Measurements from ENCODE around the gene SEMA3D.

The SEMA3D gene

DNA sequence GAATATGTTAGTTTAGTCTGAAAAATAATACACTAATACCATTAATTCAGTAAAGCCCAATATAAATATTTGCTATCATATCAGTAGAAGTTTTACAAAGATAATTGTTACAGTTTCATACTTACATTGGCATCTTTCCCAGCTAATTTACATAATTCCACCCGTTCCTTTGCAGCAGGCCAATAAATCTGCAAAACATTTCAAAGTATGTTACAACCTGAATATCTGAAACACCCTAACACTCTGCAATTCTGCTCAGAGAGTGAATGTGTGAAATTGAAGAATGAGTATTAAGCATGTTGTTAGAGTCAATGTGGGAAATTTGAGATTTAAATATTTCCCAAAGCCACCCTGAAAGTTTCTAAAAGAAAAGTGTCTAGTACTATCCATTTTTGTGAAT lies 105.5 kb downstream of the SEMA3D start:
- DNase-seq (ENCODE audit: low read depth in 4 of 4, low spot score in 1 of 4), result no peak

DNA sequence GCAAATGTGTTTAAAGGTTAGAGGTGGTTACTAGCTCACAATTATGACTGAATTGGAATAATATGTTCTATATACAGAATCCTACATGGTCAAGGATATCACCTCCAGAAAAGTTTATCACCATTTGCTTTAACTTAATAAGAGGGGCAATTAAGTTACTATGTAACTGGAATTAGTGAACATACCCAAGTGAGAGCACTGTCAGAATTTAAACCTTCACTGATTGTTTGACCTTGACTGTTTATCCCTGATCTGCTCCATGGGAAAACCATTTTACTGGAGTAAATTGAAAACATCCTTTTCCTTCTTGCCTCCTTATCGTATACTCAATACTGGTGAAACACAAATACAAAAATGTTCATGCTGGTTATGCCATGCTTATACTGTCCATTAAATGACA lies 107.4 kb downstream of the SEMA3D start:
- DNase-seq (ENCODE audit: low read depth in 4 of 4, low spot score in 1 of 4), result no peak

GRCh38 chr7:85078181-85078580 lies 108.7 kb downstream of the SEMA3D start:
- no peak for DNase-seq (ENCODE audit: low read depth in 4 of 4, low spot score in 1 of 4)

DNA sequence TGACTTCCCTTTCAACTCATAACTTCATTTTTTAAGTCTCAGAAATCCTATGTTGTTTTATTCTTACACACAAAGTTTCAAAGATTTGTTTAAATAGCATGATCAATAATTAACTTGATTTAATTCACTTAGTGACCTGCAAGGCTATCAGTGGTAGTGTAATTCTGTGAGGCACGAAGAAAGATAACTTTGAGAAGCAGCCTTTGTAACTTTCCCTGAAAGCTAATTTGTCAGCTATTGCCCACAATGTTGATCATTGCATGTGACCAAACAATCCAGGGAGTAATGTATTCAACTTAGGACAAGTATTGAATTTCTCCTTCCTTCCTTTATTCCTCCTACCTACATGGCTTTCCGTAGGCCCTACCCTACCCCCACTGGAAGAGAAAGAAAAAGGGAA lies 111.0 kb downstream of the SEMA3D start:
- no peak for DNase-seq (ENCODE audit: low read depth in 4 of 4, low spot score in 1 of 4)

DNA sequence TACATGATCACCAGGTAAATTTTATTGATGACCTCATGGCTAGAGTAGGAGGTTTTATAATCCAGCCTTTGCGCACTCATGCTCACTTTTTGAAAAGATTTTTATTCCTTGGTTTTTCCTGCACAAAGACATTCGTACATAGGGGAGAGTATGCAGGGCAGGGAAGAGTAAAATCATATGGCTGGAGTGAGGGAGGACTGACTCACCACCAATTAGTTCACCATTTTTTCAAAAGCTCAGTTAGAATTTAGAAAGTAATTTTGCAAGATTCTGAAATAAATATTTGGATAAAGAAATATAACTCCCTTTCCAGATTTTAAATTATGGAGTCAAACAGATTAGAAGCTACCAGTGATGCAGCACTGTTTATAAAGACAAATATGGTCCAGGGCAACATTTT lies 111.9 kb downstream of the SEMA3D start:
- DNase-seq (ENCODE audit: low read depth in 4 of 4, low spot score in 1 of 4), result no peak

- DNase-seq (ENCODE audit: low read depth in 4 of 4, low spot score in 1 of 4), result no peak
Measured at GRCh38 chr7:85074016-85074415, 112.8 kb downstream of the SEMA3D start.

DNA sequence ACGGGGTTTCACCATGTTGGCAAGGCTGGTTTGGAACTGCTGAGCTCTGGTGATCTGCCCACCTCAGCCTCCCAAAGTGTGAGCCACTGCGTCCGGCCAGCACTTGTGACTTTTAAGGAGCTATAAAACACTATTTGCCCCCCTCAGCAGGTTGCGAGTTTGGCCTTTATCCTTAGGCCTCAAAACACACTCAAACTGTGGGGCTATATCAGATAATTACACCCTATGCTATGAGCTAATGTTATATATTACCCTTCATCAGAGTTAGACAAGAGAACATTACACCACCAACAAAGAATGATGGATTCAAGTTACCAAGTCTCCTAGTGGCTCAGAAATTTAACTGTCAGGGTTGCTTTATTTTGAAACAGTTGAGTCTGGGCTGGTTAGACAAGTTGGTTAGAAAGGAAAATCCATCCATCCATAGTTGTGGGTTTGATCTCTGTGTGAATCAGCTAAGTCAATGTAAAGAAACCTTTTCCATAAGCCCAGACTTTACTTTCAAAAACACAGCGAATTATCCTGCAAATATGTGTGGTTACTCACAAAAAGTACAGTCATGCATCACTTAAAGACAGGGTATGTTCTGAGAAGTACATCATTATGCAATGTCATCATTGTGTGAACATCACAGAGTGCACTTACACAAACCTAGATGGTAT lies 115.8 kb downstream of the SEMA3D start:
- no peak for DNase-seq (ENCODE audit: low read depth in 4 of 4, low spot score in 1 of 4)

GRCh38 chr7:85068799-85069198 lies 118.1 kb downstream of the SEMA3D start:
- no peak for DNase-seq (ENCODE audit: low read depth in 4 of 4, low spot score in 1 of 4)

DNA sequence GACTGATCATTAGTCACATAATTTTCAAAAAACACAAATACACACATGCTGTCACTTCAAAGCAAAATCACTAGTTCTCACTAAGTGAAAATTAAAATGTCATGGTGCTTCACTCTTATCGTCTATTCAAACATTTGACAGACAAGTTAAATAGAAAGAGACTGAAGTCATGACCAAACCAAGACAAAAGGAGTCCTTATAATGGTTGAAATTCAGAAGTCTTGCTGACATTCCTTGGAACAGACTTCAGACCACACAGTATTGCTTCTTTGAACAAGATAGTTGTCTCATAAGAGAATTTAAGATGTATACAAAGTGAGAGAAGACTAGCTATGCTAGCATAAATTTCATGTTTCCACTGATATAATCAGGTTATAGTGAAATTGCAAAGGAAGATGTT lies 119.5 kb downstream of the SEMA3D start:
- DNase-seq (ENCODE audit: low read depth in 4 of 4, low spot score in 1 of 4), result no peak

DNA sequence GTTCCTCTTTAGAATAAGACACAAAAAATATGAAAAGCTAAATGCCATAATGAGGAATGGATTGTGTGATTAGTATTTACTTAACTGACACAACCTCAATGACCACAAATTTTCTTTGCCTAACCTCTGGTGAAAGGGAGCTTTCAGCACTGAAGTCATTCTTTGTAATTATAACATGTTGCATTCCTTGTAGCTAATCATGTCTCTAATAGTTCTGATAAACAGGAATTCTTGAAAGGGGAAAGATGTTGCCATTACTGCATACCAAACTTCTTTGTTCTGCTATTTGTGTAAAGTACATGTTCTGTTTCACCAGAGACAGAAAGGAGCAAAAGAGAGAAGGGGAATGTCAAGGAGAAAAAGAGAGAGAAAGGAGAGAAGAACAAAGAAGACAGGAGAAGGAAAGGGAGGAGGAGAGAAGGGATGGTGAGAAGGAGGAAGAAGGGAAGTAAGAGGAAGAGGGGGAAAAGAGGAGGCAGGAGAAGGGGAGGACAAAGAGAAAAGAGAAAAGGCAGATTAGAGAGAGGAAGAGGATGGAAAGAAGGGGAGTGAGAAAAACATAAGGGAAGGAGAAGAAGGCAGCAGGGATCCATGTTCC lies 120.9 kb downstream of the SEMA3D start:
- no peak for DNase-seq (ENCODE audit: low read depth in 4 of 4, low spot score in 1 of 4)

DNA sequence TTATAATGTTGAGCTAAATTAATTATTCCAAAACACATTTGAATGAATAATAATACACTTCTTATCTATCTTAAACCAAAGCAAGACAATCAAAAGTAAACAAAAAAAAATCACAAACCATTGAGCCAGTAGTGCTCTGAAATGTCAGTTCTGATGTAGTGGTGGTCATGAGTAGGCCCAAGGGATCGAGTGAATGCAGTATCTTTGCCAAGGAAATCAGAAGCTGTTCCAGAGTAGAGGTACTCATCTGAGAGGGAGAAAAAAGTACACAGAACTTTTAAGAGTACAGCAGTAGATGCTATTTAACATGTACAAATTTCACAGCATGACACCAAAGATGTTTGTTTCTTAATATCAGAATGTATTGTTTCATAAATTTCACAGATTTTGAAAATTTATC lies 121.5 kb downstream of the SEMA3D start:
- no peak for DNase-seq (ENCODE audit: low read depth in 4 of 4, low spot score in 1 of 4)

DNA sequence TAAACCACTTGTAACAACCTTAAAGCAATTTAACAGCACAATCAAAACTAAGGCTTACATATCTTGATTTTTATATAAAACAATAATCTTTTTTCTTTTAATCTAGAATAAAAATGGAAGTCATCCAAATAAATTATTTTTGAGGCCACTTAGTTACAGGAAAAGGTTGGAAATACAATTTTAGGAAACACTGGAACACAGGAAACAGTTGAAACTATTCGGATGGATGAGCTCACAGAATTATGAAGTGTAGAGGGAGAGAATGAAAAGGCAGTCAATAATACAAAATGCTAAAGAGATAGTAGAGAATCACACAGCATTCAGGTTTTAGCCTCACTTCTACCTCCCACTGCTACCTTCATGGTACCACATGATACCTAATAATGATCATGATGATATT lies 124.2 kb downstream of the SEMA3D start:
- no peak for DNase-seq (ENCODE audit: low read depth in 4 of 4, low spot score in 1 of 4)

GRCh38 chr7:85061456-85061855 lies 125.4 kb downstream of the SEMA3D start:
- no peak for DNase-seq (ENCODE audit: low read depth in 4 of 4, low spot score in 1 of 4)

GRCh38 chr7:85060696-85061095 lies 126.2 kb downstream of the SEMA3D start:
- DNase-seq (ENCODE audit: low read depth in 4 of 4, low spot score in 1 of 4), result no peak

DNA sequence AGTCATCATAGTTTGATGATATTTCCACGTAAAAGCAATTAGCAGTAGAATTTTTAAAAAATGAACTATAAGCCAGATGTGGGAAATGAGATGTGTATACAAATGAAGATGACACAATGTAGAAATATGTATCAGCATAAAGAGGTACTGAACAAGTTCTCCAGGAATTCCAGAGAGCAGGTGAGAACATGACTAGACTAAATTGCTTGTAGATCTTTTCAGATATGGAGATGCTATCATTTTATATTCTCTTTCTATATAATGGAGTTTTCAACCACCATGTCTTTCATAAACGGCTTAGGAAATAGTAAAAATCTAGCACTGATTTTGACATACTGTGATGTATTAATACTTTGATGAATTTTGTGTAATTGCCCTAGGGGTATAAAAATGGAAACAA lies 130.9 kb downstream of the SEMA3D start:
- DNase-seq (ENCODE audit: low read depth in 4 of 4, low spot score in 1 of 4), result no peak

GRCh38 chr7:85055196-85055595 lies 131.7 kb downstream of the SEMA3D start:
- no peak for DNase-seq (ENCODE audit: low read depth in 4 of 4, low spot score in 1 of 4)

GRCh38 chr7:85054306-85054705 lies 132.6 kb downstream of the SEMA3D start:
- DNase-seq (ENCODE audit: low read depth in 4 of 4, low spot score in 1 of 4), result no peak

DNA sequence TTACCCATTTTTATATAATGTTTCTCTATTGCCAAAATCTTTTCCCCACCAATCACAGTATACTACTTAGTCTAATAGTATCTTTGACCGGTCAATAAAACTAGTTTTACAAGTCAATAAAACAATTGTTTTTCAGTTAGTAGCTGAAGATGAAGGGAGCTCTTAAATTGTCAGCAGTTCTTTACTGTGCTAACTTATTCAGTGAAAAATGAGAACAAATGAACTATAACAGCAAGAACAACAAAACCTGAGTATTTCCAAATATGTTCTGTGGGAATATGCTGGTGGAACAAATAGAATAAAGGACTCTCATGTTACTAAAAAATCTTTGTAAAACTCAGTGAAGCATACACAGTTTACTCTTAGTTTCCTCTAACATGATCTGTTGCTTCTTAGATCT lies 134.0 kb downstream of the SEMA3D start:
- no peak for DNase-seq (ENCODE audit: low read depth in 4 of 4, low spot score in 1 of 4)

- no peak for DNase-seq (ENCODE audit: low read depth in 4 of 4, low spot score in 1 of 4)
Measured at GRCh38 chr7:85052056-85052737, 134.7 kb downstream of the SEMA3D start.

DNA sequence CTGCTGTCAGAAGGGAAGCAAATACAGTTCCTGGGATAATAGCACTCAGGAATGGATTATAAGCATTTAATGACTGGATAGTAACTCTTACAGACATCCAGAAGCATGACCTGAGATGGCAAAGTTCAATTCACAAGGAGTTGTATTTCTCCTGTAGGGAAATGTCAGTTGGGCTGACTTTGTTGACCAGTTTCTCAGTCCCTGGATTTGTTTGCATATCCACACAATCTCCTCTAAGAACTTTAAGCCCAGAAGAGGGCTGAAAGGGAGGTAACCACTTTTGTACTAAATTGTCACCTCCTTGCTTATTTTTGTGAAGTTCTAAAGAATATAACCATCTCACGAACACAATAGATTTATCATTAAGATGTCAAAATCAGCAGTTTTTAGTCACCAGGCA lies 140.3 kb downstream of the SEMA3D start:
- no peak for DNase-seq (ENCODE audit: low read depth in 4 of 4, low spot score in 1 of 4)

GRCh38 chr7:85041605-85042216 lies 145.1 kb downstream of the SEMA3D start:
- peak in 1 of 4 experiments; percentile 17 for DNase-seq (ENCODE audit: low read depth in 4 of 4, low spot score in 1 of 4)

DNA sequence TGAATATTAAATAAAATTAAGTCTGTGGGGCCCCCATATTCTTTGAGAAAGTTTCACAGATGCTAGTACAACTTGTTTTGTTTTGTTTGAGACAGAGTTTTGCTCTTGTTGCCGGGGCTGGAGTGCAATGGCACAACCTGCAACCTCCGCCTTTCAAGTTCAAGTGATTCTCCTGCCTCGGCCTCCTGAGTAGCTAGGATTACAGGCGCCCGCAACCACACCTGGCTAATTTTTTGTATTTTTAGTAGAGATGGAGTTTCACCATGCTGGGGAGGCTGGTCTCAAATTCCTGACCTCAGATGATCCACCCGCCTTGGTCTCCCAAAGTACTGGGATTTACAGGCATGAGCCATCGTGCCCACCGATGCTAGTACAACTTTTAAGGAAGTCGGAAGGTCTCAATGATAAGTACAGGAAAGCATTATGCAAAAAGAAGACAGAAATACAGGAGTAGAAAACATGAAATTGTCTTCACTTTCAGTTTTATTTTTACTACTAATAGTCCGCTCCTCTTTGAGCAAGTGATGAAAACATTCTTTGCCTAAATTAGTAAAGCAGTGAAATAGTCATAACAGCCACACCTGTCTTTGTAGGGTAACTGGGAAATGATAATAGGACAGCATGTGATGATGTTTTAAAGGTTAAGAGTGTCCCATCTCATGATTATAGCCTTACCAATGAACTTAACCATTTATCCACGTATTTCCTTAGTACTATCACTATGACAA lies 147.5 kb downstream of the SEMA3D start:
- DNase-seq (ENCODE audit: low read depth in 4 of 4, low spot score in 1 of 4), result no peak

All from stimulated activated CD4-positive, alpha-beta T cell treated with anti-CD3 and anti-CD28 coated beads, Interleukin-1b, Interleukin-23, amount 100 ng/mL, for 24 hours (primary cell).